SK-N-SH treated with all-trans-retinoic acid at 6 μM for 48 hours (cell line): ENCODE data around the gene SLC22A17.

Source experiments
- ATAC-seq: fragments of 200-7000 bp; cut with Tn5 transposase; 3 replicates; pipeline ENCODE4 v1.9.1; 2020; ENCODE audit warnings: mild to moderate bottlenecking, moderate library complexity
- ARNTL ChIP-seq: fragments of 450-650 bp; formaldehyde crosslinking; IDR thresholded peaks from 2 replicates; pipeline ENCODE4 v1.5.0; 2020; ENCODE audit warnings: low read depth, mild to moderate bottlenecking, moderate library complexity, borderline replicate concordance
- BACH2 ChIP-seq: fragments of 250-450 bp; sonication (Bioruptor Pico); IDR thresholded peaks from 2 replicates; pipeline ENCODE4 v1.9.0; 2021; ENCODE audit warnings: mild to moderate bottlenecking, borderline replicate concordance
- CREB5 ChIP-seq: fragments of 250-450 bp; sonication (Bioruptor Pico); IDR thresholded peaks from 2 replicates; pipeline ENCODE4 v1.5.1; 2020; ENCODE audit warnings: low read depth, mild to moderate bottlenecking, moderate library complexity
- CSDC2 ChIP-seq: fragments of 250-450 bp; sonication (Bioruptor Pico); IDR thresholded peaks from 2 replicates; pipeline ENCODE4 v1.5.0; 2020; ENCODE audit warnings: mild to moderate bottlenecking, moderate library complexity
- ESRRG ChIP-seq: fragments of 250-450 bp; sonication (Bioruptor Pico); IDR thresholded peaks from 2 replicates; pipeline ENCODE4 v1.6.1; 2021; ENCODE audit warnings: mild to moderate bottlenecking
- GLIS3 ChIP-seq: fragments of 250-450 bp; sonication (Bioruptor Pico); IDR thresholded peaks from 2 replicates; pipeline ENCODE4 v1.5.0; 2020; ENCODE audit warnings: mild to moderate bottlenecking, moderate library complexity
- ISL1 ChIP-seq: fragments of 250-450 bp; sonication (Bioruptor Pico); IDR thresholded peaks from 2 replicates; pipeline ENCODE4 v2.1.2; 2022; ENCODE audit warnings: mild to moderate bottlenecking, moderate library complexity
- OSR1 ChIP-seq: fragments of 250-450 bp; sonication (Bioruptor Pico); IDR thresholded peaks from 2 replicates; pipeline ENCODE4 v1.8.0; 2022; ENCODE audit warnings: moderate library complexity, mild to moderate bottlenecking, inconsistent platforms
- PATZ1 ChIP-seq: fragments of 250-450 bp; sonication (Bioruptor Pico); IDR thresholded peaks from 2 replicates; pipeline ENCODE4 v1.8.0; 2020; ENCODE audit warnings: mild to moderate bottlenecking, moderate library complexity, borderline replicate concordance
- POU6F1 ChIP-seq: fragments of 250-450 bp; sonication (Bioruptor Pico); IDR thresholded peaks from 2 replicates; pipeline ENCODE4 v1.8.0; 2021; ENCODE audit warnings: low read depth, mild to moderate bottlenecking, moderate library complexity, borderline replicate concordance
- PPARA ChIP-seq: fragments of 250-450 bp; sonication (Bioruptor Pico); IDR thresholded peaks from 2 replicates; pipeline ENCODE4 v1.5.0; 2020; ENCODE audit warnings: mild to moderate bottlenecking, borderline replicate concordance
- RARB ChIP-seq: fragments of 250-450 bp; sonication (Bioruptor Pico); IDR thresholded peaks from 2 replicates; pipeline ENCODE4 v1.8.0; 2021; ENCODE audit warnings: mild to moderate bottlenecking, moderate library complexity
- SNAI2 ChIP-seq: fragments of 250-450 bp; sonication (Bioruptor Pico); IDR thresholded peaks from 2 replicates; pipeline ENCODE4 v1.5.0; 2020; ENCODE audit warnings: mild to moderate bottlenecking, moderate library complexity
- TCF4 ChIP-seq: fragments of 250-450 bp; sonication (Bioruptor Pico); IDR thresholded peaks from 2 replicates; pipeline ENCODE4 v1.8.0; 2021; ENCODE audit warnings: mild to moderate bottlenecking, moderate library complexity, borderline replicate concordance
- TOX ChIP-seq: fragments of 250-450 bp; sonication (Bioruptor Pico); IDR thresholded peaks from 2 replicates; pipeline ENCODE4 v1.8.0; 2021; ENCODE audit warnings: mild to moderate bottlenecking, moderate library complexity, borderline replicate concordance
- TSHZ2 ChIP-seq: fragments of 250-450 bp; sonication (Bioruptor Pico); IDR thresholded peaks from 2 replicates; pipeline ENCODE4 v1.5.0; 2020; ENCODE audit warnings: mild to moderate bottlenecking, moderate library complexity
- ZC3H10 ChIP-seq: fragments of 250-450 bp; sonication (Bioruptor Pico); IDR thresholded peaks from 2 replicates; pipeline ENCODE4 v1.5.1; 2021; ENCODE audit warnings: mild to moderate bottlenecking, moderate library complexity
- ZFP3 ChIP-seq: fragments of 250-450 bp; sonication (Bioruptor Pico); IDR thresholded peaks from 2 replicates; pipeline ENCODE4 v1.5.0; 2020; ENCODE audit warnings: mild to moderate bottlenecking, moderate library complexity
- ZFP30 ChIP-seq: fragments of 450-650 bp; formaldehyde crosslinking; IDR thresholded peaks from 2 replicates; pipeline ENCODE4 v1.5.0; 2022; ENCODE audit warnings: mild to moderate bottlenecking, moderate library complexity
- ZNF565 ChIP-seq: fragments of 450-650 bp; formaldehyde crosslinking; conservative IDR thresholded peaks from 2 replicates; pipeline ENCODE4 v1.5.0; 2020; ENCODE audit warnings: low read depth, mild to moderate bottlenecking, moderate library complexity
- ZNF70 ChIP-seq: fragments of 450-650 bp; formaldehyde crosslinking; IDR thresholded peaks from 2 replicates; pipeline ENCODE4 v1.5.0; 2020; ENCODE audit warnings: mild to moderate bottlenecking, moderate library complexity
- ZNF8 ChIP-seq: fragments of 450-650 bp; formaldehyde crosslinking; IDR thresholded peaks from 2 replicates; pipeline ENCODE4 v1.5.0; 2020; ENCODE audit warnings: mild to moderate bottlenecking, moderate library complexity

SLC22A17 gene

GRCh38 chr14:23353433-23353780 is 720 bp upstream of the SLC22A17 start:
- no peak for ATAC-seq
- TF ChIP-seq GLIS3 (no peak), ZNF8 (no peak), ISL1 (CRISPR knock-in tag) (no peak), PPARA (CRISPR knock-in tag) (no peak), SNAI2 (CRISPR knock-in tag) (no peak), RARB (no peak), PATZ1 (CRISPR knock-in tag) (no peak), ESRRG (CRISPR knock-in tag) (no peak), POU6F1 (CRISPR knock-in tag) (no peak), TOX (no peak), ZNF565 (CRISPR knock-in tag) (no peak), CREB5 (CRISPR knock-in tag) (no peak), ZC3H10 (CRISPR knock-in tag) (no peak), BACH2 (CRISPR knock-in tag) (no peak), CSDC2 (CRISPR knock-in tag) (no peak), ZFP3 (CRISPR knock-in tag) (no peak), ZNF70 (no peak), TCF4 (no peak)

GRCh38 chr14:23351681-23352505 is 794 bp downstream of the SLC22A17 start:
- no peak for TF ChIP-seq BACH2 (CRISPR knock-in tag)
- TF ChIP-seq PATZ1 (CRISPR knock-in tag): 0 out of 2 replicates have a peak, but pooled peaks have one; percentile 28
- ATAC-seq: peak; percentile 58

- no peak for ATAC-seq
- TF ChIP-seq ZFP30: no peak
- no peak for TF ChIP-seq BACH2 (CRISPR knock-in tag)
- no peak for TF ChIP-seq SNAI2 (CRISPR knock-in tag)
- no peak for TF ChIP-seq OSR1 (CRISPR knock-in tag)
- no peak for TF ChIP-seq TSHZ2 (CRISPR knock-in tag)
- no peak for TF ChIP-seq ESRRG (CRISPR knock-in tag)
- no peak for TF ChIP-seq ZC3H10 (CRISPR knock-in tag)
- TF ChIP-seq TCF4: no peak
- TF ChIP-seq CSDC2 (CRISPR knock-in tag): no peak
- no peak for TF ChIP-seq CREB5 (CRISPR knock-in tag)
- TF ChIP-seq POU6F1 (CRISPR knock-in tag): no peak
- TF ChIP-seq ZNF70: no peak
- no peak for TF ChIP-seq TOX
- no peak for TF ChIP-seq ARNTL (CRISPR knock-in tag)
These were observed 3.4 kb downstream of the SLC22A17 start for GRCh38 chr14:23349156-23349845.
